ENCODE measurements around the gene CABP7.

Gene CABP7

DNA sequence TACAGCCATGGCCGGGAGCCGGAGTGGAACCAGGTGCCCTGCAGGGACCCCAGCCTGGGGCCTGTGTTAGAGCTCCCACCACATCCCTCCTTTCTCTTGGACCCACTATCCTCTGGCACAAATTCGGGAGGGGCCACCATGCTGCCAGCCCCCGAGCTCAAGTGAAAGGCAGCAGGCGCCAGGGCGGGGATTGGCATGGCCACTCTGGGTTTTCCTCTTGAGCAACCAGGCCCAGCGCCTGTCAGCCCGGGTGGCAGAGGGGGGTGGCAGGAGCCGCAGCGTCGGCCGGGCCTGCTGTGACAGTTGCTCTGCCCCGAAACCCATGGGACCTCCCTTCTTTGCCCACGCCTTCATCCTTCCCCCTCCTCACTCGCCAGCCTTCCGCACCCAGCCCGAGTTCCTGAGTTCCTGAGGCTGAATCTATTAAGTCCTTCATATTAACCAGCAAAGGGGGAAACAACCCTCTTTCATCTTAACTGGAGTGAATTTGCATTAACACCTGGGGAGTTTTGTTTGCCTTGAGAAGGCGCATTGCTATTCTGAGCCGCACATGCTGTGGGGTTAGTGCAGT is 16.8 kb upstream of the CABP7 start:
- peaks cover 11% of the 10 kb centered on the region for H3K27me3 ChIP-seq (ENCODE audit: insufficient read depth, insufficient read length)
- TF ChIP-seq YY1 (IDR thresholded peaks at IDR 0.05; ENCODE audit: insufficient read depth, insufficient read length) (no peak), ZNF274 (IDR thresholded peaks at IDR 0.05; ENCODE audit: low read depth, low read length) (no peak), SUZ12 (IDR thresholded peaks at IDR 0.05; ENCODE audit: extremely low read depth, insufficient read depth, insufficient read length) (no peak)
- no peak overlapping the region for H3K4me3 ChIP-seq (ENCODE audit: insufficient read length, low read depth)
- peaks cover 20% of the 10 kb centered on the region for H3K4me1 ChIP-seq (ENCODE audit: insufficient read depth, insufficient read length)
- no peak for DNase-seq (ENCODE audit: low read depth, low spot score)
- H3K9ac ChIP-seq (ENCODE audit: insufficient read length, low read depth), result peak overlapping the region; percentile 50
- no peaks in the 10 kb centered on the region for H3K9me3 ChIP-seq (ENCODE audit: insufficient read depth, low read length)
- no peaks in the 10 kb centered on the region for H3K36me3 ChIP-seq (ENCODE audit: insufficient read depth, insufficient read length, low read length)

DNA sequence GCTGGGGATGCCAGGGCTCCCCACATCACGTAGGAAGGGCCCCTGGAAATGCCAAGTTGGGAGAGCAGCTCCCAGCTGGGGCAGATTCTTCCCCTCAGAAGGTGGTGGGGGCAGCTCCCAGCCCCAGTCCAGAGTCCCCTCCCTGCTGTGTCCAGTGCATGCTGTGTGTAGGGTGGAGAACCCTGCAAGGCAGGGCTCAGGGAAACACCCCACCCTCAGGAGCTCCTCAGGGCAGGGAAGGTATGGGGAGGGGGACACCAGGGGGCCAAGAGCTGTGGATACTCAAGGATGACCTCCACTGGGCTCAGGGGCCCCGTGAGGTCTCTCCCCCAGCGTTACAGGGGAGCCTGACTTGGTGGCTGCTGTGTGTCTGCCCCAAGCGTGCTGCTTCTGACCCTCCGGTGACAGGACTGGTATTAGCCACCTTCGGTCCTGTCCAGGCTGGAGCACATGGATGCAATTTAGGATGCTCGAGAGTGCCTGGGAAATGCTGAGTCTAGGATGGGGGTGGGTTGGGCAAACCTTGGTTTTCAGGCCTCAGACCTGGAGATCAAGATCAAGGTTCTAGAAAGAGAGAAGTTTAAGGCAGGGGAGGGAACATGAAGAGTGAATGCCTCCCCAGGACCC is 16.1 kb upstream of the CABP7 start:
- Histone ChIP-seq H3K9ac (ENCODE audit: insufficient read length, low read depth) (peak overlapping the region; percentile 56), H3K27me3 (ENCODE audit: insufficient read depth, insufficient read length) (peaks cover 11% of the 10 kb centered on the region), H3K9me3 (ENCODE audit: insufficient read depth, low read length) (no peaks in the 10 kb centered on the region), H3K36me3 (ENCODE audit: insufficient read depth, insufficient read length, low read length) (no peaks in the 10 kb centered on the region), H3K4me3 (ENCODE audit: insufficient read length, low read depth) (no peak overlapping the region), H3K4me1 (ENCODE audit: insufficient read depth, insufficient read length) (peaks cover 20% of the 10 kb centered on the region)
- no peak for DNase-seq (ENCODE audit: low read depth, low spot score)
- TF ChIP-seq SUZ12 (IDR thresholded peaks at IDR 0.05; ENCODE audit: extremely low read depth, insufficient read depth, insufficient read length), result no peak
- TF ChIP-seq YY1 (IDR thresholded peaks at IDR 0.05; ENCODE audit: insufficient read depth, insufficient read length), result no peak
- TF ChIP-seq ZNF274 (IDR thresholded peaks at IDR 0.05; ENCODE audit: low read depth, low read length), result no peak

DNA sequence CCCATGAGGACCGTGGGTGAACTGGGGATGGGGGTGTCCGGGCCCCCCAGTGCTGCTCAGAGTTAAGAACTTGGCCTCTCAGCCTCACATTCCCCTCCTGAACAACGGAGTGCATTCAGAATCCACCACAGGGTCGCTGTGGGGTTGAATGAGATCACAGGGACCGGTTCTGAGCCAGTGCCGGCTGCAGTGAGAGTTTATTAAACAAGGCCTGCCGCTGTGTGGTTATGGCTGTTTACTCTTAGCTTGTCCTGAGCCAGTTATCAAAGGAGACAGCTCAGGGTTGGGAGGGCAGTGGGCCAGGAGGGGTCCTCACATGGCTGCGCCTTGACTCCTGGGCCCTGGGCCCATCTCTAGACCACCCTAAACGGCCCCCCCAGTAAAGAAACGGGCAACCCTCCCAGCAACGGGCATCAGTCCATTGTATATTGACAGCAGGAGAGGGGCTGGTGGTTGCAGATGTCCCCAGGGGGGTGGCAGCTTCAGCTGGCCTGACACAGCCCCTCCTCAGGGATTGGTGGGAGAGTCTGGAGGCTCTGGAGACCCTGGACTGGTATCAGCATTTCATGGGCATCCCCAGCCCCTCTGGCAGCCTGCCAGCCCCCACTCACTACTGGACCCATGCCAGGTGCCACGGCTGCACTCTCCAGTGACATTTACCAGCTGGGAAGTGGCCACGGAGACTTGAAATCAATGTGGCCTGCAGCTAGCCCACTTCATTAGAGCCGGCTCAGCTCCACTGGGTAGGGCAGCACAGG is 15.1 kb upstream of the CABP7 start:
- Histone ChIP-seq H3K9me3 (ENCODE audit: insufficient read depth, low read length) (no peaks in the 10 kb centered on the region), H3K36me3 (ENCODE audit: insufficient read depth, insufficient read length, low read length) (no peaks in the 10 kb centered on the region), H3K27me3 (ENCODE audit: insufficient read depth, insufficient read length) (peaks cover 11% of the 10 kb centered on the region), H3K9ac (ENCODE audit: insufficient read length, low read depth) (peak overlapping the region; percentile 21), H3K4me3 (ENCODE audit: insufficient read length, low read depth) (no peak overlapping the region), H3K4me1 (ENCODE audit: insufficient read depth, insufficient read length) (peaks cover 20% of the 10 kb centered on the region)
- DNase-seq (ENCODE audit: low read depth, low spot score), result no peak
- TF ChIP-seq SUZ12 (IDR thresholded peaks at IDR 0.05; ENCODE audit: extremely low read depth, insufficient read depth, insufficient read length), result no peak

DNA sequence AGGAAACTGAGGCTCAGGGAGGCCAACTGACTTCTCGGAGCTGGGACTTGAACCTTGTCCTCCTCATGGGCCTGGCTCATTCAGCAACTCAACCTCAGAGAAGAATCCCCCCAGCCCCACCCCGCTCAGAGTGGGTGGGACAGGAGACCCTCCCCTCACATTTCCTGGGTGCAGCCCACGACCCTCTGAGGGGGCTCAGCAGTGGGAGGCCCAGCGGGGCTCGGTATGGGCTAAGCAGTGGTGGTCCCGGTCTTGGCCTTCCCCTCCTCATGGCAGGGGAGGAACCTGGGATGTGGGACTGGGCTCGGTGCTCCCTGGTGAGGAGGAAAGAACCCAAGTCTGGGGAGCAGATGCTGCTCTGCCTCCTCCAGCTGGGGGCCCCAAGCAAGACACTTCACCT is 14.2 kb upstream of the CABP7 start:
- Histone ChIP-seq H3K27me3 (ENCODE audit: insufficient read depth, insufficient read length) (peaks cover 11% of the 10 kb centered on the region), H3K36me3 (ENCODE audit: insufficient read depth, insufficient read length, low read length) (no peaks in the 10 kb centered on the region), H3K4me1 (ENCODE audit: insufficient read depth, insufficient read length) (peaks cover 20% of the 10 kb centered on the region), H3K9me3 (ENCODE audit: insufficient read depth, low read length) (no peaks in the 10 kb centered on the region), H3K4me3 (ENCODE audit: insufficient read length, low read depth) (no peak overlapping the region), H3K9ac (ENCODE audit: insufficient read length, low read depth) (no peak overlapping the region)
- TF ChIP-seq YY1 (IDR thresholded peaks at IDR 0.05; ENCODE audit: insufficient read depth, insufficient read length) (no peak), SUZ12 (IDR thresholded peaks at IDR 0.05; ENCODE audit: extremely low read depth, insufficient read depth, insufficient read length) (no peak), ZNF274 (IDR thresholded peaks at IDR 0.05; ENCODE audit: low read depth, low read length) (no peak)
- no peak for DNase-seq (ENCODE audit: low read depth, low spot score)

DNA sequence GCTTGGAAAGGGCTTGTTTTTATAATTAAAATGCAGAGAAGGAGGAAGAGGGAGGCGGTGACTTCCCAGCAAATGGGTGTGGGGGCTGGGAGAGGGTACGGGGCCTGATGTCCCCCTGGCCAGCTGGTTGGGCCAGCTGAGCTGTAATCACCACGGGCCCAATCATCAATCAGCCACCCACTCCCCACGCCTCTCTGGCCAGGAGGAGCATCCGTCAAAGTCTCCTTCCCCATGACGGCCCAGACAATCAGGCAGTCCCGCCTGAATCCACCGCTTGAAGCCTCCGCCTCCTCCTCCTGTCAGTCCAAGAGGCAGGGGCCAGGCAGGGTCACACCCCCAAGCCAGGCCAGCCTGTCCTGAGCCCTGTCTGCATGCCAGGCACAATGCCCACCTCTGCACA is 13.3 kb upstream of the CABP7 start:
- H3K4me3 ChIP-seq (ENCODE audit: insufficient read length, low read depth), result no peak overlapping the region
- no peaks in the 10 kb centered on the region for H3K36me3 ChIP-seq (ENCODE audit: insufficient read depth, insufficient read length, low read length)
- TF ChIP-seq SUZ12 (IDR thresholded peaks at IDR 0.05; ENCODE audit: extremely low read depth, insufficient read depth, insufficient read length) (no peak), YY1 (IDR thresholded peaks at IDR 0.05; ENCODE audit: insufficient read depth, insufficient read length) (no peak), ZNF274 (IDR thresholded peaks at IDR 0.05; ENCODE audit: low read depth, low read length) (no peak)
- H3K4me1 ChIP-seq (ENCODE audit: insufficient read depth, insufficient read length), result peaks cover 20% of the 10 kb centered on the region
- no peak for DNase-seq (ENCODE audit: low read depth, low spot score)
- no peaks in the 10 kb centered on the region for H3K9me3 ChIP-seq (ENCODE audit: insufficient read depth, low read length)
- H3K9ac ChIP-seq (ENCODE audit: insufficient read length, low read depth), result no peak overlapping the region
- H3K27me3 ChIP-seq (ENCODE audit: insufficient read depth, insufficient read length), result peaks cover 11% of the 10 kb centered on the region

DNA sequence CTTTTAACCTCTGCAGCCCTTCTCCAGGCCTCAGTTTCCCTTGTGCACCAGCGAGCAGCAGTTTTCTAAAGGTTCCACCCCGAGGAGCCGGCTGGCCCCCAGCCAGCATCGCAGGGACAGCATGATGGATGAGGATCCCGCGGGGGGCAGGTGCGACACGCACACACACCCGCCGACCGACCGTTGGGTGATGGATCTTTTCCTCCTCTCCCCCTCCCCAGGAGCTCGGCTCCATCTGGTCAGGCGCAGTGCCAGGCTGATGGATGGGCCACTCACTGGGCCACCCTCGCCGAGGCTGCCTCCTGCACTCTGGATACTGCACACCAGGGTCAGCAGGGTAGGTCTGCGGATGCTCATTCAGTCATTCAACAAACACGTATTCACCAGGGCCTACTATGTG is 12.8 kb upstream of the CABP7 start:
- no peak overlapping the region for H3K4me3 ChIP-seq (ENCODE audit: insufficient read length, low read depth)
- TF ChIP-seq SUZ12 (IDR thresholded peaks at IDR 0.05; ENCODE audit: extremely low read depth, insufficient read depth, insufficient read length) (no peak), ZNF274 (IDR thresholded peaks at IDR 0.05; ENCODE audit: low read depth, low read length) (no peak), YY1 (IDR thresholded peaks at IDR 0.05; ENCODE audit: insufficient read depth, insufficient read length) (no peak)
- no peak overlapping the region for H3K9ac ChIP-seq (ENCODE audit: insufficient read length, low read depth)
- H3K36me3 ChIP-seq (ENCODE audit: insufficient read depth, insufficient read length, low read length), result no peaks in the 10 kb centered on the region
- no peak for DNase-seq (ENCODE audit: low read depth, low spot score)
- H3K9me3 ChIP-seq (ENCODE audit: insufficient read depth, low read length), result no peaks in the 10 kb centered on the region
- H3K4me1 ChIP-seq (ENCODE audit: insufficient read depth, insufficient read length), result peaks cover 20% of the 10 kb centered on the region
- peaks cover 11% of the 10 kb centered on the region for H3K27me3 ChIP-seq (ENCODE audit: insufficient read depth, insufficient read length)

DNA sequence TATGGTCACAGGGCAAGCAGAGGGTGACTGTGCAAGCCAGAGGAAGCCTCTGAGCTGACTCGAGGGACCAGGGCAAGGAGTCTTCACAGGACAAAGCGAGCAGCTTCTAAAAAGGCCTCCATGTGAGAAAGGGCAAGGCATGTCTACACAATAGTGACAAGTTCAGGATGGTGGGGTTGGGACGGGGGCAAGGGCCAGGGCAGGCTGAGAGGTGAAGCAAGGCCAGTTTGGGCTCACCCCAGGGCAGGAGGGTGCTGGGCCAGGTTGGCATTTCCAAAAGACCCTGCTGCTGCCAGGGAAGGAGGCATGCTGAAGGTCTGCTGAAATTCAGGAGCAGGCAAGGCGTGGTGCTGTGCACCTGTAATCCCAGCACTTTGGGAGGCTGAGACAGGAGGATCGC is 12.3 kb upstream of the CABP7 start:
- Histone ChIP-seq H3K36me3 (ENCODE audit: insufficient read depth, insufficient read length, low read length) (no peaks in the 10 kb centered on the region), H3K4me3 (ENCODE audit: insufficient read length, low read depth) (no peak overlapping the region), H3K27me3 (ENCODE audit: insufficient read depth, insufficient read length) (peaks cover 11% of the 10 kb centered on the region), H3K4me1 (ENCODE audit: insufficient read depth, insufficient read length) (peaks cover 20% of the 10 kb centered on the region), H3K9ac (ENCODE audit: insufficient read length, low read depth) (no peak overlapping the region), H3K9me3 (ENCODE audit: insufficient read depth, low read length) (no peaks in the 10 kb centered on the region)
- TF ChIP-seq SUZ12 (IDR thresholded peaks at IDR 0.05; ENCODE audit: extremely low read depth, insufficient read depth, insufficient read length), result no peak
- no peak for TF ChIP-seq ZNF274 (IDR thresholded peaks at IDR 0.05; ENCODE audit: low read depth, low read length)
- no peak for TF ChIP-seq YY1 (IDR thresholded peaks at IDR 0.05; ENCODE audit: insufficient read depth, insufficient read length)
- DNase-seq (ENCODE audit: low read depth, low spot score), result no peak

Data from NT2/D1 (cell line).